Left lobe of liver (tissue), 2 donors: ENCODE results near the gene ASIC4. TPM values are rescaled to one million over a fixed set of nuclear protein-coding genes. Genes with fewer than 3 reads are reported as not detected.

ENCODE experiments used
- ATAC-seq: fragments of 200-7000 bp; cut with Tn5 transposase; one replicate; pipeline ENCODE4 v1.9.1; 2020; ENCODE audit warnings: mild to moderate bottlenecking, moderate library complexity
- DNase-seq: peaks from one replicate; pipeline ENCODE4 v3.0.0-alpha.2; 2020; ENCODE audit warnings: low spot score
- total RNA-seq: library from RNA; stranded (reverse); gene quantifications from one replicate; pipeline ENCODE4 v1.2.1, GENCODE V29; 2021
- donor health status: DM: no; HTN: no; CAD: no; lungs with moderate emphysema.
- donor health status: DM: no; HTN: yes; CAD: no.

The ASIC4 gene
- total RNA-seq, 1 donor from 2014 or later, result 0.05 TPM

DNA sequence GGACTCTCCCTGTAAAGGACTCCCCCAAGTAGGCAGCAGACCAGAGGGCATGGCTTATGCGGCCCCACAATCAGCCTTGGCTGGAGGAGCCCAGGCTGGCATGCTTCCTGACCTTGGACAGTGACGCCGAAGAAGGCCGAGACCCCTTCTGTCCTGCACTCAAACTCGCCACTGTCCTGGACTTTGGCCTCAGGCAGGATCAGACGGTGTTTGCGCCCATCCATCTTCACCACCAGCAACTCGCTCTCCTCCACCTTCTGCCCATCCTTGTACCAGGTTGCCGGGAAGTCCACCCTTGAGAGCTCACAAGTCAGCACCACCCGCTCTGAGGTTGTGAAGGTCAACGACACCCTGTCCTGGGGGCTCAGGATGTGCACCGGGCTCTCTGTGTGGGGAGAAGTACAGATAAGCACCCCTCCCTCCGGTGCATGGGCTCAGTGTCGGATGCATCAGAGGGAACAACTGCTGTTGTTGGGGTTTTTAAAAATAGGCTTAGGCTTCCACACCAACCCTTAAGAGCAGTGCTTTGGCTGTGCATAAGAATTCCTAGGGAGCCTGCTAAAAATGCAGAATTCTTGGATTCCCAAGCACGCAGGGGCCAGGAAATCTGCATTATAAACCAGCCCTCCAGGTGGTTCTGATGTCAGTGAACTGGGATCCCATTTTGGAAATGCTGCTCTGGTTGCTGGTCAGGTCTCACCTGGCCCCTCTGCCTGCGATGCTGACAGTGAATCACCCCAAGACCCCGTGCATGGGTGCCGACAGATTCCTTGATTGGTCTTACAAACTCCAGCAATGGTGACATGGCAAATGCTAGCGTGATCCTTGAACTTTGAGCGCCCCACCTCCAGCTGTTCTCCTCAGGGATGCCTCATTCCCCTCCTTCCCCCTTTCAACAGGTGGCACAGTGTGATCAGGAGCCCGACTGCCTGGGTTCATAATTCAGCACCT lies 51.1 kb downstream of the ASIC4 start:
- ATAC-seq (no peak), DNase-seq (no peak)

- ATAC-seq (no peak), DNase-seq (no peak)
Measured at GRCh38 chr2:219566640-219567039, 52.4 kb downstream of the ASIC4 start.

GRCh38 chr2:219567131-219567530 lies 52.8 kb downstream of the ASIC4 start:
- ATAC-seq (no peak), DNase-seq (no peak)

- DNase-seq (no peak), ATAC-seq (no peak)
Measured at GRCh38 chr2:219567791-219568361, 53.6 kb downstream of the ASIC4 start.

- ATAC-seq (no peak), DNase-seq (no peak)
Measured at GRCh38 chr2:219569041-219569440, 54.8 kb downstream of the ASIC4 start.

- no peak for DNase-seq
- no peak for ATAC-seq
Measured at GRCh38 chr2:219569635-219570034, 55.4 kb downstream of the ASIC4 start.

DNA sequence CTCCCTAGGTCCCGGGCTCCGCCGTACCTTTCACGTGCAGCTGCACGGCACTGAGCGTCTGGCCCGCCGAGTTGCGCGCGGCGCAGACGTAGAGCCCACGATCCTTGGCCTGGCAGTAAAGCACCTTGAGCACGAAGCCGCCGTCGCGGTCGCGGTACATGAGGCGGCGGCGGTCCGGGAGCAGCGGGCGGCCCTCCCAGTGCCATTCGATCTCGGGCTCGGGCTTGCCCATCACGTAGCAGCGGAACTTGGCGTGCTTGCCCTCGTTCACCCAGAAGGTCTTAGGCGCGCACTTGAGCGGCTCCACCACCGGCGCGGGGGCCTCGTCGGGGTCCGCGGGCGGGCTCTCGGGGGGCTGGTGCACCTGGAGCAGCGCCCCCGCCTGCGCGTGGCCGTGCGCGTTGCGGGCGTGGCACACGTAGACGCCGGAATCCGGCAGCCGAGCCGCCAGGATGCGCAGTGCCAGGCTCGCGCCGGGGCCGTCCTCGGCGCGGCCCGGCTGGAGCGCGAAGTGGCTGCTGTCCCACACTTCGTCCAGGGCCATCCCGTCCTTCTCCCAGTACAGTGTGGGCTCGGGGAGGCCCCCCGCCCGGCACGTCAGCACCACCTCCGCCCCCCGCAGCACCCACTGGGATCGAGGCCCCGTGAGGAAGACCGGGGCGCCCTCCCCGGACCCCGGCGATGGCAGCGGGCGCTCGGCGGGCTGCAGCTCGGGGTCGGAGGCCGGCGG lies 56.1 kb downstream of the ASIC4 start:
- ATAC-seq (peak; percentile 69), DNase-seq (peak; percentile 46)

- no peak for DNase-seq
- peak; percentile 44 for ATAC-seq
Measured at GRCh38 chr2:219570924-219571310, 56.6 kb downstream of the ASIC4 start.

- ATAC-seq (peak; percentile 80), DNase-seq (peak; percentile 62)
Measured at GRCh38 chr2:219571311-219572236, 57.3 kb downstream of the ASIC4 start, which contains the start of gene OBSL1. TSS of gene OBSL1 (minus strand) at chr2:219571539. CDS start at chr2:219571232, 307 bp downstream.

DNA sequence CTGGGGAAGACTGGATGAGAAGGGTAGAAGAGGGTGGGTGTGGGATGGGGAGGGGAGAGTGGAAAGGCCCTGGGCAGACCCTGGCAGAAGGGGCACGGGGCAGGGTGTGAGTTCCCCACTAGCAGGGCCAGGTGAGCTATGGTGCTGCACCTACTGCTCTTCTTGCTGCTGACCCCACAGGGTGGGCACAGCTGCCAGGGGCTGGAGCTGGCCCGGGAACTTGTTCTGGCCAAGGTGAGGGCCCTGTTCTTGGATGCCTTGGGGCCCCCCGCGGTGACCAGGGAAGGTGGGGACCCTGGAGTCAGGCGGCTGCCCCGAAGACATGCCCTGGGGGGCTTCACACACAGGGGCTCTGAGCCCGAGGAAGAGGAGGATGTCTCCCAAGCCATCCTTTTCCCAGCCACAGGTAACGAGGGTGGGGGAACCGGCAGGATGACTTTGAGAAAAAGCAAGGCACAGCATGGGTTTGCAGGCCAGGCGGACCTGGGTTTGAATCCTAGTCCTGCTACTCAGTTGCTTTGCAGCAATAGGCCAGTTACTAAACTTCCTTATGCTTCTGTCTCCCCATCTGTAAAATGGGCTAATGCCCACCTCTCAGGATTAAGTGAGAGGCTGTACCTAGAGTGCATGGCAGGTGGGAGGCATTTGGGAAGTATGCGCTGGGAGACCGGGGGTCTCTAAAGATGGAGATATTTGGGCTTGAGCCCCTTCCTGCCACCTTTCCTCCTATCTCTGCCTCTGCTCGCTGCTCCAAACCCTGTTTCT lies 58.1 kb downstream of the ASIC4 start, which contains the start of gene INHA:
TSS of gene INHA (plus strand) at position 74 of the 765 bp plus-strand sequence. CDS start at position 139, 65 bp downstream.
- DNase-seq (no peak), ATAC-seq (no peak)

- DNase-seq (no peak), ATAC-seq (no peak)
Measured at GRCh38 chr2:219573166-219573565, 58.9 kb downstream of the ASIC4 start.

GRCh38 chr2:219574484-219575311 lies 60.4 kb downstream of the ASIC4 start:
- DNase-seq (no peak), ATAC-seq (no peak)

DNA sequence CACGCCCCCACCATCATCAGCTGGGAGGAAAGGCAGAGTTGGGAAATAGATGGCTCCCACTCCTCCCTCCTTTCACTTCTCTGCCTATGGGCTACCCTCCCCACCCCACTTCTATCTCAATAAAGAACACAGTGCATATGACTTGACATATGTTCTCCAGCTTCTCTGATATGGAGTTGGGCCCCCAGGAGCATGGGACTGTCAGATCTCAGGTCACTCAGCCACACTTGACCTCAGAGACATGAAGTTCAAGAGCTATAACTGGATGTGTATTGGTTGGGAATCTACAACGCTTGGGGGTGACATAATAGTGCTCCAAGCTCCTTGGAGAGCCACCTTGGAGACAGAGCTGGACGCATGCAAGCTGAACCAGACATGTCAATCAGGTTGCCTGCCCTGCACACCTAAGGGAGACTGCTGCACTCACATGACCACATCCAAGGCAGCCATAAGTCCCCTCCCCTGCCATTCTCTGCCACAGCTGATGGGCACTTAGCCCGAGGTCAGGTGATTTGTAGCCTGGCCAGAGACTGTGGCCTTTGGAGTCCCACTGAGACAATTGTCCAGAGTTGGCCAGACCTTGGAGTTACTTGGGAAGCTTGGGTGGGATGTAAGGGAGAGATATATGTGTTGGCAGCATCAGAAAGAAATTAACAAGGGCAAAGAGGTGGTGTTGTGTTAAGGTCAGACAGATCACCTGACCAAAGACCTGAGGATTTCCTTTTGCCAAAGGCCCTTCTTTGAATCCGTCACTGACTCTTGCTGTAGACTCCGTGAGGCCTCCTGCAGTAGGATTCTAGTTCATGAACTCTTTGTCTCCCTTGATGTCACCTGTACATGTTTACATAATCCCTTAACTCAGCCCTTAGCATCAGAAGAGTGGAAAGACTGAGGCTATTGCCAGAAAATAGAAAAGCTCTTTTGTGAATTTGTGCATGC lies 61.6 kb downstream of the ASIC4 start:
- no peak for ATAC-seq
- DNase-seq, result no peak

DNA sequence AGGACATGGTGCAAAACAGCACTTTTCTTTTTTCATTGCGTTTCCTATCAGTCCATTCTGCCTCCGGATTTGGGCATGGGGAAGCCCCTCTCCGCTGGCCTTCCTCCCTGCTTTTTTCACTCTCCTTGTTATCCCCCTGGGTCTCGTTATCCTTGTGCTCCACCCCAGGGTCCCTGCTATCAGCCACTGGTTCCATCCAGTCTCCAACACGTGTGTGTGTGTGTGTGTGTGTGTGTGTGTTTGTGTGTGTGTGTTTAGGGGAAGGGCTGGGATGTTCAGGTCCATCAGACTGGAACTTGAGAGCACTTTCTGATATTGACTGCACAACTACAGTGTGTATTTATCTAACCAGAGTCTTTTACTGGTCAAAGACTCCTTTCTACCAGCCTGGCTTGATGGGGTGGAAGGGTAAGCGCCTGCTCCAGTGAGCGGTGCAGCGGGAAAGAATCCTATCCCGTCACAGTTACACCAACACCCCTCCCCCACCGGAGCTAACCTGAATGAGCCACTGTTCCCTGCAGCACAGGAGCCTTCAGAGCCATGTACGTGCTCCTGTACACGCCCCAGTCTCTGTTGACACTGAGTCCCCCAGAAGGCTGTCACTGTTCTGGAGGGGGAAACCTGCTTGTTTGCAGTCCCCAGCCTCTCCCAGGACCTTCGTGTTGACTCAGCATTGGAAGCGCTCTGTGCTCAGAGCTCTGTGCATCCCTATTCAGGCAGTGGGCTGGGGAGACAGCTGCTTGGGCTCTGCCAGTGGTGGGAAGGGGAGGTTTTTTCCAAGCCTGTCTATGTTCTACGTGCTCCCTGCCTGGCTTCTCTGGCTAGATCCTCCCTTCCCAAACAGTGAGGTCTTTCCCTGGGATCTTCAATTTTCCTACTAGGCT lies 62.5 kb downstream of the ASIC4 start:
- no peak for DNase-seq
- ATAC-seq, result no peak

DNA sequence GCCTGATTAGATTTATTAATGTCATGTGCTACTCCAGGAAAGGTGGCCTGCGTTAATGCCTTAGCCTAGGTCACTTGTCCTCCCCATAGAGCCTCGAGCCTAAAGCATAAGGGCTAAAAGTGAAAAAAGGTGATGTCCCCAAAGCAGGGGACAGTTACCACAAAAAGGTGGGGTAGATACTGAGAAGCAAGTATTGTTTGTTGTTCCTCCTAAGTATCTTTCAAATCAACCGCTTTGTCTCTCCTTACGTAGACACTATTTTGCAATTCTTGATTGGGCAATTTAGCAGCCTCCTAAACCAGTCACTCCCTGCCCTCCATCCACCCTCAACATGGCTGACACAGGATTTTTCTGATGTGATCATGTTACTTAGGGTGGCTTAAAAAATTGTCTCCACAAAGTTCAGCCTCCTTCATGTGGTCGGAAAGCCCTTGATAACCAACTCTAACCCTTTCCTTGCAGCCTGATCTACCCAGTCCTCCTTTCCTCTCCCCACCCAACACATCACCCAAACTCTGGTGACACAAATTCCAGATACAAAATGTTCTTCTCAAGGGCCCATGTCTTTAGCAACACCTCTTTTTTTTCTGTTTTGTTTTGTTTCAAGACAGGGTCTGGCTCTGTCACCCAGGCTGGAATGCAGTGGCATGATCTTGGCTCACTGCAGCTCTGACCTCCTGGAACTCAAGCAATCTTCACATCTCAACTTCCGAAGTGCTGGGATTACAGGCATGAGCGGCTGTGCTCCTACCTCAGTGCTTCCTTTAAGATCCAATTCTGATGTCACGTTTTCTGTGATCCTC lies 64.7 kb downstream of the ASIC4 start:
- ATAC-seq, result peak; percentile 46
- no peak for DNase-seq

DNA sequence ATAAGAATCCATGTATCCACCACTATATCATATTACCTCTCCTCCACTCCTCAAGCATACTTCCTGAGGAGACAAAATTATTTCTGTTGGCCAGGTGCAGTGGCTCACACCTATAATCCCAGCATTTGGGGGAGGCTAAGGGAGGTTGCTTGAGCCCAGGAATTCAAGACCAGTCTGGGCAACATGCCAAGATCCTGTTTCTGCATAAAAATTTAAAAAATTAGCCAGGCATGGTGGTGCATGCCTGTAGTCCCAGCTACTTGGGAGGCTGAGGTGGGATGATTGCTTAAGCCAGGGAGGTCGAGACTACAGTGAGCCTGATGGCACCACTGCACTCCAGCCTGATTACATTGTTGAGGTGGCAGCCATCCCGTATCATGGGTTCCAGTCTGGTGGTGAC lies 67.1 kb downstream of the ASIC4 start:
- DNase-seq, result no peak
- ATAC-seq, result no peak
